ENCODE results near the gene AHI1.
A peak's percentile ranks its signal among the peaks of the same experiment; 100 is the strongest.

Gene AHI1
- 39.7 to 57.2 reads per million in 2 donors for total RNA-seq

DNA sequence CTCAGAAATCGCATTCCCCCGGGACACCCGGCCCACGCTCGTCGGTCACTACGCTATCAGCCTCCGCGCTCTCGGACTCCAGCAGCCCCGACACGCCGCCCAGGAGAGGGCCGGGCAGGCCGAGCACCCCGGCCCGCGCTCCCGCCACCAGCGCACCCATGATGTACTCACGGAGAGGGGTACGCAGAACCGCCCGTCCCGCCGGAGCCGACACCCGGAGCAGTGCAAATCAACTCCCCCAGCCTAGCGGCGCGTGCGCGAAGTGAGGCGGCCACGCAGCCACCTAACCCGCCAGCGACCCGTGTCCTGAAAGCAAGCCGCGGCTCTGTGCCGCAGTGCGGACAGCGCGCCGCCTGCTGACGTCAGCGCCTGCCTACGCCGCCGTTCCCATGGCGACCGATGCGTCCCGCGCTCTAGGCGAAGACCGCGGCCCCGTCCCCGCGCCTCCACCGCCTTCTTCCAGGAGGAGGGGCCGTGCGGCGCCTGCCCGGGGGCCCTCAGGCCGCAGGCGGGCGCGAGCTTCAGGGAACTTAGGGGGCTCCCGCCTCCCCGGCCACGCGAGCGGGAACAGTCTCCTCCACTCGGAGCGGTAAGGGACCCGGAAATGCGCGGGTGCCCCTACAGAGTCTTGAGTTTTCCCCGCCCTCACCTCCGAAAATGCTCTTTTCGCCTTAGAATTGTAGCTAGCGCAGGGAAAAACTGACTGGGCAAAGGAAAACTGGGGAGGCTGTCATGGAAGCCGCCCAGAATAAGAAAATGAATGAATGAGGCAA lies at the start of gene AHI1:
AHI1 (minus strand) TSS at position 329 of the 773 bp plus-strand sequence. CDS start 5,503 bp downstream, outside the sequence.
- DNase-seq, result peak; percentile 87

DNA sequence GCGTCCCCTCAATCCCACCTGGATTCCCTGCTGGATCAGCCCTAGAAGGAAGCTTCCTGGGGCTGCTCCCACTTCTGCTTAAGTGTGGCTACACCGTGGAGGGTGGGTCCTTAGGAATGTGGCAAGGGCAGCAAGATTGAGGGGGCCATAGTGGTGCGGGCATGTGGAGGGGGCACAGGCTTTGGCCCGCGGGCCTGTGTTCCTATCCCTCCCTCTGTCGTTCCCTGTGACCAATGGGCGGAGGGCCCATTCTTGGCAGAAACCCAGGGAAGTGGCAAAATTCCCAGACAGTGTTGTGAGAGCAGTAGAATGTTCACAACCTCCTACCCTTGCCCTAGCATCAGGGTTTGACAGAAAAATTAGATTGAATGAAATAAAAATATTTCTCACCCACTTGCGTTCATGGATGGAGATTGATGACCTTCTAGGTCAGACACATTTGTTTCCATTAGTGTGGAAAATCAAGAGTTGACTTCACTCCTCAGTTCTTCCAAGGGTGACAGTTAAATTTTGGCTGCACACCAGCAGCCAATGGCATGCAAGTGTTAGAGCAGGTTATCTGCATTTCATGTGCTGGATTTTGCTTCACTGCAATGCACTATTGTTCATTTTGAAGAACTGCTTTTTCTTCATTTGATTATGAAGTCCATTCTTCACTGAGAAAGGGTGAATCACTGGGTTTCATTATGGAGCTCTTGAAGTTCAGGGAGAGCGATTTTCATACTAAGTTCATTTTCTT lies 49.3 kb upstream of the AHI1 start:
- no peak for DNase-seq

DNA sequence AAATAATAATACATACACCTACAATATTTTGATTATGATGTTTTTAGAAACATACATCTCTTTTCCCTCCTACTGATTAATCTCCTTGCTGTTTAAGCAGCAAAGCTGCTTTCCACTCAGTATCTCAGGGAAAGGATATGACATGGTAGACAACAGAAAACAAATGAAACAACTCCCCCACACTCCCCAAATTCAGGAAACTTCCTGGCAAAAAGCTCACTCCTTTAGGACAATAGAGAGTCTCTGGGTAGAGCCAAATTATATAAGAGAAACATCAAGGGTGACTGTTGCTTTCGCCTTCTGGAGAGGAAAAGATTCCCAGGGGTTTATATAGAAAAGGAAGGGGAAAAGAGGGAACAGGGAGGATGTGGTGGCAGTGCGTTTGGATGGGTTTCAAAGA lies 48.7 kb upstream of the AHI1 start:
- no peak for DNase-seq

DNA sequence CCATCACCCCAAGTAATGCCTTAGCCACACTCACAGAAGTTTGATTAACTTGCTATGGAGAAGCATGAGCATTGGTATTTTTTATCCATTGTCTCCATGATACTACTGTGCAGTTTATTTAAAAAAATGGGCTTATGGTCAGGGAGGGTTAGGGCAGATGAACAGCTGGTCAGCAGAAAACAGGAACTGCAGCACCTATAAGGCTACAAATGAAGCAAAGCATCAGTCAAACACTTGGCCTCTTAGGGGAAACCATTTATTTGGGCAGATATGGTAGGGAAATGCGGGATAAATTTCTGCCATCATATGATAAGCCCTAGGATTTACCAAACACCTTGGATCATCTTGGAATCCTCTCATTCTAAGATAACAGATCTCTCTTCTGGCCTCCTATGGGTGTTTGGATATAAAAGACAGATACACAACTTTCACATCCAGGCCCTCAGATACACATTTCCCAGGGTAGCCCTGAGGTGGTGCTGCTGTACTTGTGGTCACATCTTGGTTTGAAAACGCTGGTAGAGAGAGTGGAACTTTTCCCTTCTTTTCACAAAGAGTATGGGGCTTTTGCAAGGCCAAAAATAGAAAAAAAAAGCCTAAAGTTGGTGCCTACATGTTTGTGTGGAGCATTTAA lies 42.8 kb upstream of the AHI1 start:
- DNase-seq, result no peak

DNA sequence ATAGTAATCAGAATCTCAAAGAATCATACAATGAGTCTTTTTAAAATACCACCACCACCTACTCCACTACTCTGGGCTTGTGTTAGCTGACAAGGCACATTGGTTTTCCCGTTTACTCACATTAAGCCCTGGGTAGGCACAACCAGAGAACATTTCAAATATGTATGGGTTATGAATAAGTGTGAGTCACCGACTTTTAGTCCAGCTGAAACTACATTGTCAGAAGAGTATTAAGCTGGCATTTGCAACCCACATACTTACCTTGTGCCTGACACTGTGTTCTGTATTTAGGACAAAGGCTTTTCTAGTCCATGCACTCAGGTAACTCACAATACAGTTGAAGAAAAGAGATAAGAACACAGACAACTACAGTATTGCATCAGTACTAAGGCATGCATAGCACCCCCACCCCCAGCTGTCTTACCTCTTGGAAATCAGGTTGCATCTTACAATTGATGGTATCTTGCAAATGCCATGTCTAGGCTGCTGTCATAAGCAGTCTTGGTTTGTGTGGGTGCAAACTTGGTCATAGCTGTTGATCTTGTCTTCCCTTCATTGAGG lies 40.3 kb upstream of the AHI1 start:
- no peak for DNase-seq

DNA sequence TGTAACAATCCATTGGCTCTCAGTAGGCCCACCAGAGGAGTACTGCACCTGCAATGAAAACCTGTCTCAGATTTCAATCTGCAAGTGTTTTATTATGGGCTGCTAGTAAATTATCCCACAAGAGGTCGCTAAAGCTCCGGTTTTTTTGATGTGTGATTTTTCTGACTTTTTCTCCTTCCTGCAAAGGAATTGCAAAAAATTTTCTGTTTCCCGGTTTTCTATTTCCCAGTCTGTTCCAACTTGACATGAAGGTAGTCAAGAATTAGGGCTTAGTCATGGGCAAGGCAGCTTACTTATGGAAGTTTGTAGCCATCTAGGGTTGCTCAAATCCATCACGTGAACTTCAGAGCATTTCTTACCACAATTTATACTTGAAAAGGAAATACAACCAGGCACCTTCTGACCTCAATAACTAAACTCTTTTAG lies 38.5 kb upstream of the AHI1 start:
- no peak for DNase-seq

DNA sequence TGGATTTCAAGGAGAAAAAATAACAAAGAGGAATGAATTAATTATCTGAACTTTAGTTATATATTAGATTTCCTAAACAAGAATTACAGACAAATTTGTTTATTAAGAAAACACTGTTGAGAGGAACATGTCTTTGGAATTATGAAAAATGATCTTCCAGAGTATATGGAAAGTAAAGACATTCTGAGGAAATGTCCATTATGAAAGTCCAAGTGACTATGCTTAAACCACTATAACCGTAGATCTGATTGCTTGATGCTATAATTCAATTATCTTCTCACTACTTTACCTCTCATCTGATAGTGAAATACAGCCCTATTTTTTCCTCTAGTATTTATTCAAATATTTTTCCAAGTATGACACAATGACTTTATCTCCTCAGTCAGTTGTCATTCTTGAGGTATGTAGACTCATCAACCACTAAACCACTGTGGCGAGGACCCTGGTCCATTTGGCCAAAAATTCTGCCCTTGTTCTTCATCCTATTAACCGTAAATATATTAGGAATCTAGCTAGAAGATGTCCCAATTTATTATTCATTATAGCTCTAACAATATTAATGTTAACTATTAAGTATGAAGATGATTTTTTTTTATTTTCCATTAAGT lies 37.3 kb upstream of the AHI1 start:
- DNase-seq, result no peak

DNA sequence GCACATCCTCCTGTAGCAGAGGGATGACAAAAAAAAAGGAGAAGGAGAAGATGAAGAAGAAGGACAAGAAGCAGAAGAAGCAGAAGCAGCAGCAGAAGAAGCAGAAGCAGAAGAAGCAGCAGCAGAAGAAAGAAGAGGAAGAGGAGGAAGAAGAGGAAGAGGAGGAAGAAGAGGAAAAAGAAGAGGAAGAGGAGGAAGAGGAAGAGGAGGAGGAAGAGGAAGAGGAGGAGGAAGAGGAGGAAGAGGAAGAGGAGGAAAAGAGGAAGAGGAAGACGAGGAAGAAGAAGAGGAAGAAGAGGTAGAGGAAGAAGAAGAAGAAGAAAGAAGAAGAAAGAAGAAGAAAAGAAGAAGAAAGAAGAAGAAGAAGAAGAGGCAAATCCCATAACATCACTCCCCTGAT lies 35.0 kb upstream of the AHI1 start:
- DNase-seq, result no peak

DNA sequence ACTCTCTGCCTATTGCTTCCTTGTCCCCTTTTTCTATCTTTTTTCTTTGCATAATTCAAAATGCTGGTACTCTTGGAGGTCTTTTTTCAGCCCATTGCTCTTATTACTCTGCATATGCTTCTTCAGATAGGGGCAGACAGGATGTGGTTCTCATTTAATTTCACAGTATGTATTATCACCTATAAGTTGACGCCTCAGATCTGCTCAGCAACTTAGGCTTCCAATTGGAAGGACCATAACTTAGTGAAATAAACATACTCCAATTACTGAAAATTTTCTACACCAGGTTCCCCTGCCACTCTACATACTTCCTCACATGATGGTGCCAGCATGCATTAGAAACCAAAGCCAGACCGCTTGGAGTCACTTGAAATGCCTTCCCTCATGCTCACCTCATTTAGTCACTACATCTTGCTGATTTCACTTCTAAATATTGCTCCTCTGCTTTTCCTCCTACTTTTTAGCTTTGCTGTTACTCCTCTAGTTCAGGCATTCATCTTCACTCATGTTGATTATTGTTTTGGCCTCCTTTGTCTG lies 34.5 kb upstream of the AHI1 start:
- no peak for DNase-seq

DNA sequence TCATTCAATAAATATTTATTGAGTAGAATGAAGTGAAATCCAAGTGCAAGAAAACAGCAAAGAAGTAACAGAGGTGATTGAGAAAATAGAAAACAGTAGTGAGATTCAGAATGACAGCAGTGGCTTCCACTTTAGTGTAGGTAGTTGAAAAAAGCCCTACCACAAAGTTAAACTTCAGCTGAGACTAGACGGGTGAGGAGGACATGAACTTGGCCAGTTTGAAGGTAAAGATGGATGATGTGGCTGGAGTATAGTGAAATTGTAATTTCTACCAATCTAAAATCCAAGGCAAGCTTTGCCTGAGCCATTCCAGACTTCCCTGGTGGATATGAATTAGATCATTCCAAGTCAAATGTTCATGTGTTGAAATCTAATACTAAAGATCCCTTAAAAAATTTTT lies 32.6 kb upstream of the AHI1 start:
- no peak for DNase-seq

DNA sequence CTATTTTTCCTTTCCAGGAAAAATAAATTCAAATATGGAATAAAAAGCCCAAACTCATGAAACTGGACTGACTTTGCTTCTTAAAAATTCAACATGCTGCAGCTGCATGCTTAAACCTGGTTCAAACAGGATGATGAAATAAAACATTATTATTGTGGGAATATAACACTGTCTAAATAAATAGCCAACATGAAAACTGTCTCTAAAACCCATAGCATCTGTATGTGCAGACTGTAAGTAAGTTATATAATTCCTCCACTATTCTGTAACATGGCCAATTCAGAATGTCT lies 30.4 kb upstream of the AHI1 start:
- no peak for DNase-seq

DNA sequence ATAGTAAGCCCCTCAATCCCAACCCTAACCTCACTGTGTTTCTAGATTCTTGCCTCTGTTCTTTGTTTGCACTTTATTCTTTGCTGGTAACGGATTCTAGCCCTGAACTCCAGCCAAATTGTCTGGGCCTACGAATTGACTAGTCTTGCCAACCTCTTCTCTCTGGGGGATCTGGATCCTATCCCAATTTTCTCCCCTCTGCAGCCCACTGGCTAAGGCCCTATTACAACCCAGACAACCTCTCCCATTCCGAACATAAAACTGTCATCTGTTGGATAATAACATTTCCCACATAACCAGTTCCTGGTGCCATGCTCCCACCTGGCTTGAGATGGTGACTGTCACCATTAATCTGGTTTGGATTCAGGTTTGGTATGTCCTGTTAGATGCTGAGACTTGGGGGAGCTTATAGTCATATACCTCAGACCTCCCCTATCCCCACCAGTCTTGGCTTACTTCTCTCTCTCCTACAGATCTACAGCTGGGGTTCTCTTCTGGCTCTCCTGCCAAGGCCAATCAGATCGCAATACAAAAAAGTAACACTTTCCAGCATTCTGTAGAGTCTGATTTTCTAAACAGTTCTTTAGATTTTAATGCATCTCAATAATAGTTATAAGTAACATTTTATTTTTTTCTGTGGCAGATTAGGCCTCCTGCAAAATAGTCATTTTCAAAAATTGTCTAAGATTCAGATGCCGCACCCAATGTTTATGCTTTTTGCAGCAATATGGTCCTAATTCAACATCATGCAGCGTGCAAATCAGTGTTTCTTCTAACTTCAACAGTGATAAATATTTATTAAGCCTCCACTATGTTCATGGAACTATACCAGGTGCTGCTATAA lies 29.8 kb upstream of the AHI1 start:
- no peak for DNase-seq

DNA sequence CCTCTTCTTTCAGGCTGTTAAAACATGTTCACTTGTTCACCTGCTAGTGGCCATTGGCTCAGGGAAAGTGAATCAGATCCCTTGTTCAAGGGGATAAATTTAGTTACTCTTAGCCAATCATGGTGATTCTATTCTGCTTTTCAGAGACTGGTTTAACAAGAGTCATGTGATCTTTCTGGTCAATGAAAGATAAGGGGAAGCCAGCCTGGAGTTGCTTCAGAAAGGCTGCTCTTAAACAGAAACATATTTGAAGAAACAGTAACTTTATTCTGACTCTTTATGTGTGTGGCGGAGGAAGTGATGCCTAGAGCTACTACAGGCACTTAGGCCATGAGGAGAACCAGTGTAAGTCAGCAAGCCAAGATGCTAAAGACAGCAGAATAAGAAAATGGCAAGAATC lies 28.1 kb upstream of the AHI1 start:
- DNase-seq, result no peak

DNA sequence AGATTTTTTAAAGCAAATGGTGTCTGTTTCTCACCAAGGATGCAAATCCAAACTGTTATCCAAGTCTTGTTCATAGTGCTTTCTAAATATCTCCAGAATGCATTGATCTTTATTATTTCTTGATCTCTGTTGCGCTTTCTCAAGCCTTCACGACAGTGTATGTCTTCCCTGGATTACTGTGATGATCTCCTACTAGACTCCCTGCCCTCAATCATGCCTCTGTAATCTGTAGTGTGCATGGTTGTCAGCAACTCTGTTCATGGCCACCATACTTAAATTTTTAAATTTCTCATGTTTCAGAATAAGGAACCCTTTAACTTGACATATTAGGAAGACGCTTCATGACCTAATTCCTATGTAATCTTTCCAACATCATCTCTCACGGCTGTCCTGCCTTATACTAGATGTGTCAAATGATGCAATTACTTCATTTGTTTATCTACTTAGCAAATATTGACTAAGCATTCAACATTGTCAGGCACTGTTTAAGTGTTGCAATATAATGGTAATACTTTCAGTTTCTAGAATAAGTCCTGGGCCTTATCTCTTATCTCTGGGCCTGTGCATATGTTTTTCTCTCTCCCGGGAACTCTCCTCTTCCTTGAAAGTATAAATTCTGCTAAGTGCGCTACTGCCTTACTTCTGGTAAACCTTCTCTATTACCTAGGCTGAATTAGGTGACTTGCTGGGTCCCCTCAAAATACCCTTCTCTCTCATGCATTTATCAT lies 25.6 kb upstream of the AHI1 start:
- no peak for DNase-seq

DNA sequence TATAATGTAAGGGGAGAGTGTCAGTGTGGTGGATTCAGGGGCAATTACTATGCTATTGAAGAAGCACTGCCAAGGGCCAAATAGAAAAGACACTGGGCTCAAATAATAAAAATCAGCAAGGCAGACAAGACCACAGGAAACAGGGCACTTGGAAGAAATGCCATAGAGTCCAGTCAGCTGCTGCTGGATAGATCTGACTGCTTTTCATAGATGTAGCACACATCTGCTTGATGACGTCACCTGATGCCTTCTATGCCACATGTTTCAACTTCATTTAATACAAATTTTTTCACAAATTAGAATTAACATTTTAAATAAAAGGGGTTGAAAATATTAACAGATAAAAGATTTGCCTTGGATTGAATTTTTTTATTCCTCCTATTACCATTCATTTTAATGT lies 23.9 kb upstream of the AHI1 start:
- no peak for DNase-seq

DNA sequence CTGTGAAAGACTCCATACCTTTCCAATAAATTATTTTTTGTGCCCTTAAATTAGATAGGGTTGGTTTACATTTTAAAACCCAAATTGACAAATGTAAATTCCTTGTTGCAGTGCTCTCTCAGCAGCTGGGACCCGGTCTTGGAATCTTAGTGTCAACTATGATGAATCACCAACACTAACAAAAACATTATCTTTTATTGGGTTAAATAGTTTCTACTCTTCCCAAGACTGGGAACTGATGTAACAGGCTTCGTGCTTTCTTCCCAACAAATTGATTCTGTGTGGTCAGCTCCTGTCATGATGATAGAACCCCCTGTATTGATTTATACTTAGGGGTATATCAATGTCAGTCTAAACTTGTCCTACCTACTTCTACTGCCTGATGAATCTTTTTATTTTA lies 23.2 kb upstream of the AHI1 start:
- DNase-seq, result no peak

DNA sequence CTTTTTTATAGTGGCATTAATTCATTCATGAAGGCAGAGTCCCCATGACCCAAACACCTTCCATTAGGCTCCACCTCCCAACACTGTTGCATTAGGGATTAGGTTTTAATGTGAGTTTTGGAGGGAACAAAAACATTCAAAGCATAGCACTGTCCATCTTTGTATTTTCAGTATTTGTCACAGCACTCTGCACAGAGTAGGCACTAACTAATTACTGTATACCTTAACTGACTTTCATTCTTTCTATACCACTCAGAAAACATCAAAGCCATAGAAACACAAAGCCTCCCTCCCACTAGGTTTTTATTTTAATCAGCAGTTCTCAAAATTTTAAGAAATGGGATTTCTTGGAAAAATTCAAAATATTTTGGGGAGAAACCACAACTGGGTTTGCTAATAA lies 21.8 kb upstream of the AHI1 start:
- DNase-seq, result no peak

DNA sequence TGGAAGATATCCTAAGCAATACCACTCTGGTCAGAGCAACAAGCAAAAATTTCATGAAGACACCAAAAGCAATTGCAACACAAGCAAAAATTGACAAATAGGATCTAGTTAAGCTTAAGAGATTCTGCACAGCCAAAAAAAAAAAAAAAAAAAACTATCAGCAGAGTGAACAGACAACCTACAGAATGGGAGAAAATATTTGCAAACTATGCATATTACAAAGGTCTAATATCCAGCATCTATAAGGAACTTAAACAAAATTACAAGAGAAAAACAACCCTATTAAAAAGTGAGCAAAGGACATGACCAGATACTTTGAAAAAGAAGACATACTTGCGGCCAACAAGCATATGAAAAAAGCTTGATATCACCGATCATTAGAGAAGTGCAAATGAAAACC lies 20.0 kb upstream of the AHI1 start:
- no peak for DNase-seq

DNA sequence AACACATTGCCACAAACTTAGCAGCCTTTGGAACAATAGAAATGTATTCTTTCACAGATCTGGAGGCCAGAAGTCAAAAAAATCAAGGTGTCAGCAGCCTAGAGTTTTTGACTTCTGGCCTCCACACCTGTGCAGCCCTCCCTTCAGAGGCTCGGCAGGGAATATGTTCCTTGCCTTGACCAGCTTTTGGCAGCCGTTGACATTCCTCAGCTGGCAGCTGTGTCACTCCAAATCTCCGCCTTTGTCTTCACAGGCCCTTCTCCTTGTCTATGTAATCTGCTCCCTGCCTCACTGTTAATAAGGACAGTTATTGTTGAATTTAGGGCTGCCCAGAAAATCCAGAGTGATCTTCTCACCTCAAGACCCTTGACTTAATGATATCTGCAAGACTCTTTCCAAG lies 17.2 kb upstream of the AHI1 start:
- no peak for DNase-seq

DNA sequence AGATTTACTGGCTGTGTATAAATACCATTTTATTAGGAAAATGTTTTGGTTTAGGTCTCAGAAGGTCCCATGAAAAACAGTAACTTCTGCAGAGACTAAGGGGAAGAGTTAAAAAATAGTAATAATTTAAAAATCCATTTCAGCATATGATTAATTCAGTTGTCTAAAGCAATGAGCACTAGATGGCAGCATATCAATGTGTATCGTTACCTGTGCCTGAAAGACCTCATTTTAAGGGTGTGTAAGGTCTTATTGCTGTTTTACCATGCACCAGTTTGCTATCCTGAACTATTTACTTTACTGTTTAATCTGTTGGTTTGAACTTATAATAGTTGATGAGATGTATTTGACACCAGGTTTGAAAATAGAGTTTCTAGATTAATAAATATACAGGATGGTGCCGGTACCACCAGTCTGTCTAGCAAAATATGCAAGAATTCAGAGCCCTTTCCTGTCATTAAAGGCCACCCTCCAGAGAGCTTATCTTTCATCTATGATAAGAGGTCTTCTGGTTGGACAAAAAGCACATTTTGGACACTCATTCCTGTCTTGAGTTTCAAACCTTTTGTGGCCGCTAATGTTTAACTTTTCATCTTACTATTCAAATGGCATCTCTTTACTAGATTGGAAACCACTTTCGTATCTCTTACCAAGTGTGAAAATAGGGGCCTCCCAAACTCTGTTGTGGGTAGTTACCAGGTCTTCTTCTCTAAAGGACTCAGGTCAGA lies 8.9 kb upstream of the AHI1 start:
- DNase-seq, result no peak

DNA sequence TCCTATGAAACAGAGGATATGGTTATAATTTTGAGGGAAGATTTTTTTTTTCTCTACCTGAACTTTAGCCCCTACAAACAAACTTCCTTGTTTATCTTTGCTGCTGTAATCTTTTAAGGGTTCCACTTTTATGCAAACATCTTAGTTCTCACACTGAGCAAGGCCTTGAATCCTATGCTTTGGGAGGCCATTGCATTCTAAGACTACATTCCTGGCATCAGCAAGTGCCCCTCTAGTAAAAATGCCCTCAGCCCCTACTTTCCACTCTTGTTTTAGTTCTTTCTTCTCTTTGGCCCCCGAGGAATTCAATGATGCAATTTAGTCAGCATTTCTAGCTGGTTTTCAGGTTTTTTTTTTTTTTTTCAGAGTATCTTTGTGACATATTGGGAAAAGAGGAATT lies 8.1 kb upstream of the AHI1 start:
- no peak for DNase-seq

All from T-helper 9 cell (primary cell).